Smooth muscle cell (in vitro differentiated cells): ENCODE data around the gene FOXB1. TPM values are rescaled to one million over a fixed set of nuclear protein-coding genes. Genes with fewer than 3 reads are reported as not detected.

Experiments
- DNase-seq: peaks from one replicate; lab custom pipeline; 2025; ENCODE audit not compliant: unreplicated experiment; lab: John Stamatoyannopoulos, UW
- H2AFZ ChIP-seq: fragments of 200-600 bp; sonication (generic); 2 replicates; pipeline ENCODE4 v1.6.0; 2016; ENCODE audit warnings: antibody characterized with exemption, low read depth, mild to moderate bottlenecking
- H3F3A ChIP-seq: fragments of 200-600 bp; sonication (generic); 2 replicates; pipeline ENCODE4 v1.6.0; 2017; ENCODE audit warnings: antibody characterized with exemption, low read depth
- H3K27ac ChIP-seq: fragments of 200-600 bp; sonication (generic); 2 replicates; pipeline ENCODE4 v1.5.1; 2016; ENCODE audit warnings: low read depth, mild to moderate bottlenecking
- H3K27me3 ChIP-seq: fragments of 200-600 bp; sonication (generic); 2 replicates; pipeline ENCODE4 v1.6.1; 2016; ENCODE audit warnings: low read depth, mild to moderate bottlenecking
- H3K36me3 ChIP-seq: fragments of 200-600 bp; sonication (generic); 2 replicates; pipeline ENCODE4 v1.5.1; 2016; ENCODE audit warnings: low read depth
- H3K4me1 ChIP-seq: fragments of 200-600 bp; sonication (generic); 2 replicates; pipeline ENCODE4 v1.5.1; 2016; ENCODE audit warnings: low read depth
- H3K4me2 ChIP-seq: fragments of 200-600 bp; sonication (generic); 2 replicates; pipeline ENCODE4 v1.6.0; 2016; ENCODE audit warnings: mild to moderate bottlenecking
- H3K4me3 ChIP-seq: fragments of 200-600 bp; sonication (generic); 2 replicates; pipeline ENCODE4 v1.5.1; 2016; ENCODE audit warnings: mild to moderate bottlenecking
- H3K79me2 ChIP-seq: fragments of 200-600 bp; sonication (generic); 2 replicates; pipeline ENCODE4 v1.6.0; 2016; ENCODE audit warnings: low read depth, mild to moderate bottlenecking
- H3K9ac ChIP-seq: fragments of 200-600 bp; sonication (generic); 2 replicates; pipeline ENCODE4 v1.6.0; 2016; ENCODE audit warnings: low read depth
- H3K9me3 ChIP-seq: fragments of 200-600 bp; sonication (generic); replicated peaks from 2 replicates; pipeline ENCODE4 v1.5.1; 2016; ENCODE audit warnings: low read depth
- H4K20me1 ChIP-seq: fragments of 200-600 bp; sonication (generic); 2 replicates; pipeline ENCODE4 v1.6.0; 2016; ENCODE audit warnings: low read depth
- WGBS: methylation state at CpG from one replicate; pipeline ENCODE4 v1.1.7; 2016; ENCODE audit warnings: low lambda C conversion rate; 5-methylcytosine and 5-hydroxymethylcytosine counted together
- polyA plus RNA-seq: library from polyadenylated mRNA; unstranded; fragments of >200 nt; fragmentation: Nextera tagmentation; extraction: Ambion mirVana; gene quantifications from 2 replicates; pipeline ENCODE4 v1.2.1, GENCODE V29; 2016
- total RNA-seq: library from RNA; depleted of rRNA; stranded (reverse); fragments of >200 nt; gene quantifications from 2 replicates; pipeline ENCODE4 v1.2.3, GENCODE V29; 2014
- TF ChIP-seq, protein P1 (sequence below): fragments of 200-600 bp; sonication (generic); IDR thresholded peaks from 2 replicates; pipeline ENCODE4 v1.5.1; 2017; ENCODE audit warnings: borderline replicate concordance, mild to moderate bottlenecking, antibody characterized with exemption; ENCODE audit not compliant: insufficient read depth, poor library complexity, severe bottlenecking

FOXB1 gene
- total and polyA plus RNA-seq, 2 experiments from 2014 or later: not detected

DNA sequence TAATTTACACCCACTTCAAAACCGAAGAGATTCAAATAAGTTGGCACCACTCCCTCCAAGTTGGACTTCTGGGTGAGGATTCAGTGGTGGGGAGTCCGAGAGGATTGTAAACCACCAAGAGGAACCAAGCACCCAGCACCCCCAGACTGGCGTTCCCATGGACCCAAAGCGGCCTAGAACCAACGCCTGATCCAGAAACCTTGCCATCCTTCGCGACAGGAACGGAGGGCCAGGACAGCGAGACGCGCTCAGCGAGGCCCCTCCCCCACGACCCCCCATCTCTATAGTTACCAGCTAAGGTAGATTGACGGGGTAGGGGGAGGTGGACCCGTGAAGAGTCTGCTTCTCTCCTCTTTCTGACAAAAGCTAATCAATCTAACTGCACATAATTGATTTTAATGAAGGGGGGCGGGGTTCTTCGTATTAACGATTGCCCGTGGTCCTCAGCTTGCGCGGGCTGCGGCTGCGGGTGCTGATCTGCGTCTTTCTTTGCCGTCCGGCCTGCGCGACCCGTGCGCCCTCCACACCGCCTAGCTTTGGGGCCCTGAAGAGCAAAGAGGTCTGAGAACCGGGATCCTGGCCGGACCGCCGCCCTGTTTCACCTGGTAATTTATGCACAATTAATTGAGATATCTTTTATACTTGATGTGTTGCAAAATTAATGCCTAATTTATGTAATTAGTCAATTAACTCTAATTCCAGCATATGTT lies 10.9 kb upstream of the FOXB1 start:
- TF ChIP-seq, protein P1, sequence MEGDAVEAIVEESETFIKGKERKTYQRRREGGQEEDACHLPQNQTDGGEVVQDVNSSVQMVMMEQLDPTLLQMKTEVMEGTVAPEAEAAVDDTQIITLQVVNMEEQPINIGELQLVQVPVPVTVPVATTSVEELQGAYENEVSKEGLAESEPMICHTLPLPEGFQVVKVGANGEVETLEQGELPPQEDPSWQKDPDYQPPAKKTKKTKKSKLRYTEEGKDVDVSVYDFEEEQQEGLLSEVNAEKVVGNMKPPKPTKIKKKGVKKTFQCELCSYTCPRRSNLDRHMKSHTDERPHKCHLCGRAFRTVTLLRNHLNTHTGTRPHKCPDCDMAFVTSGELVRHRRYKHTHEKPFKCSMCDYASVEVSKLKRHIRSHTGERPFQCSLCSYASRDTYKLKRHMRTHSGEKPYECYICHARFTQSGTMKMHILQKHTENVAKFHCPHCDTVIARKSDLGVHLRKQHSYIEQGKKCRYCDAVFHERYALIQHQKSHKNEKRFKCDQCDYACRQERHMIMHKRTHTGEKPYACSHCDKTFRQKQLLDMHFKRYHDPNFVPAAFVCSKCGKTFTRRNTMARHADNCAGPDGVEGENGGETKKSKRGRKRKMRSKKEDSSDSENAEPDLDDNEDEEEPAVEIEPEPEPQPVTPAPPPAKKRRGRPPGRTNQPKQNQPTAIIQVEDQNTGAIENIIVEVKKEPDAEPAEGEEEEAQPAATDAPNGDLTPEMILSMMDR: no peak
- no peak overlapping the region for H2AFZ ChIP-seq
- H3K36me3 ChIP-seq: no peaks in the 10 kb centered on the region
- H3K4me2 ChIP-seq: no peak overlapping the region
- peaks cover 94% of the 10 kb centered on the region for H3K27me3 ChIP-seq
- no peaks in the 10 kb centered on the region for H4K20me1 ChIP-seq
- 67% methylated on average over 35 of the region's 35 CpGs for WGBS
- H3F3A ChIP-seq: no peaks in the 10 kb centered on the region
- H3K9ac ChIP-seq: no peak overlapping the region
- no peaks in the 10 kb centered on the region for H3K79me2 ChIP-seq
- no peaks in the 10 kb centered on the region for H3K9me3 ChIP-seq
- DNase-seq: no peak
- H3K4me3 ChIP-seq: no peak overlapping the region
- H3K27ac ChIP-seq: no peak overlapping the region
- peaks cover 27% of the 10 kb centered on the region for H3K4me1 ChIP-seq

DNA sequence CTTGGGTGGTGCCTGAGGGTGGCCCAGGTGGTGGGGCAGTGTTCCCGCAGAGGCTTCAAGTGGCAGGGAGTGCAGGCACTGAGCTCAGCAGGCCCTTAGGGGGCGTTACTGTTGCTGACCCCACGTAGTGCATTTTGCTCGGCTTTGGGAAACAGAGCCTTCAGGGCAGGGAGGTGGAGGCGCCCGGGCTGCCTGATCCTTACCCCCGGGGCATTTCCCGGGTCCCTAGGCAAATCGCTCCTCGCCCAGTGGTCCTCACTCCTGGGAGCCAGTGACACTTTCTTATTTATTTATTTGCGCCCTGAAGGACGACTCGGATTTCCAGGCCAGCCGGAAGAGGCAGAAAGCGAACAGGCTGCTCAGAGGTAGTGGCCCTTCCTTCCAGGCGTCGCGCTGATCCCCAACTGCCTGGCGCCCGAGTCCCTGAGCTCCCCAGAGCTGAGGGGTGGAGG lies 10.1 kb upstream of the FOXB1 start:
- Histone ChIP-seq H4K20me1 (no peaks in the 10 kb centered on the region), H3K27me3 (peaks cover 94% of the 10 kb centered on the region), H3K36me3 (no peaks in the 10 kb centered on the region), H3K4me1 (peaks cover 27% of the 10 kb centered on the region), H2AFZ (no peak overlapping the region), H3K4me2 (no peak overlapping the region), H3K9ac (no peak overlapping the region), H3K79me2 (no peaks in the 10 kb centered on the region), H3K4me3 (no peak overlapping the region), H3F3A (no peaks in the 10 kb centered on the region), H3K9me3 (no peaks in the 10 kb centered on the region), H3K27ac (no peak overlapping the region)
- TF ChIP-seq, protein P1: peak; percentile 12
- DNase-seq: no peak
- 3% methylated on average over 20 of the region's 20 CpGs for WGBS

DNA sequence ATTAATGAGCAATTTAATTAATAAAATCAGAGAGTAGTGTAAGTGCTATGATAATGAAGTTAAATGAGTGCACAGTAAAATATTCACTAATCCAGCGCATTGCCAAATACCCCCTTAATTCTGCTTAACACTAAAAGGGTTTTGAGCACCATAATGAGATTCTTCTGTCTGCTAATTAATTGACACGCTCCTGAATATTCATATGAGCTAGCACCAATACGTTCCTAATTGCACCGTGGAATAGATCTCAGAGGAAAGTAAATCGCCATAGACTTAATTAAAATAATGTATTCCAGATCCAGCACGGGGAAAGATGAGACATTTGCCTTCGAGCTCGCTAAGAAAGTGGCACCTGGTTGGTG lies 9.6 kb upstream of the FOXB1 start:
- 5% methylated on average over 8 of the region's 8 CpGs for WGBS
- no peak for DNase-seq
- no peaks in the 10 kb centered on the region for H3K79me2 ChIP-seq
- H3F3A ChIP-seq: no peaks in the 10 kb centered on the region
- H3K4me1 ChIP-seq: peaks cover 32% of the 10 kb centered on the region
- H3K4me3 ChIP-seq: no peak overlapping the region
- no peaks in the 10 kb centered on the region for H4K20me1 ChIP-seq
- TF ChIP-seq, protein P1: no peak
- no peak overlapping the region for H2AFZ ChIP-seq
- H3K4me2 ChIP-seq: peak overlapping the region; percentile 28
- H3K27me3 ChIP-seq: peaks cover 99% of the 10 kb centered on the region
- H3K36me3 ChIP-seq: no peaks in the 10 kb centered on the region
- no peaks in the 10 kb centered on the region for H3K9me3 ChIP-seq
- H3K9ac ChIP-seq: no peak overlapping the region
- no peak overlapping the region for H3K27ac ChIP-seq
